IPS-18a (cell line): ENCODE results near the gene TMEM9.

Experiments
- H3K27ac ChIP-seq: one replicate; pipeline ENCODE4 v1.5.1; 2013; ENCODE audit warnings: low read length
- H3K27me3 ChIP-seq: one replicate; pipeline ENCODE4 v1.6.1; 2013; ENCODE audit warnings: mild to moderate bottlenecking, low read length; ENCODE audit not compliant: control insufficient read depth, insufficient read depth
- H3K36me3 ChIP-seq: one replicate; pipeline ENCODE4 v1.6.1; 2013; ENCODE audit warnings: low read depth, low read length; ENCODE audit not compliant: control insufficient read depth
- H3K4me1 ChIP-seq: one replicate; pipeline ENCODE4 v1.6.1; 2013; ENCODE audit warnings: low read depth, low read length; ENCODE audit not compliant: control insufficient read depth
- H3K4me3 ChIP-seq: one replicate; pipeline ENCODE4 v1.5.1; 2013; ENCODE audit warnings: low read length
- H3K9ac ChIP-seq: one replicate; pipeline ENCODE4 v1.6.1; 2013; ENCODE audit warnings: mild to moderate bottlenecking, low read length, moderate library complexity
- H3K9me3 ChIP-seq: one replicate; pipeline ENCODE4 v1.6.1; 2013; ENCODE audit warnings: low read depth, low read length; ENCODE audit not compliant: control insufficient read depth

The TMEM9 gene

GRCh38 chr1:201156819-201157218, 2.5 kb upstream of the TMEM9 start:
- no peaks in the 10 kb centered on the region for H3K27me3 ChIP-seq
- no peak overlapping the region for H3K4me3 ChIP-seq
- H3K27ac ChIP-seq = no peak overlapping the region
- peaks cover 9% of the 10 kb centered on the region for H3K36me3 ChIP-seq
- peaks cover 6% of the 10 kb centered on the region for H3K4me1 ChIP-seq
- H3K9ac ChIP-seq = no peak overlapping the region
- H3K9me3 ChIP-seq = no peaks in the 10 kb centered on the region

GRCh38 chr1:201156346-201156745, 2.1 kb upstream of the TMEM9 start:
- Histone ChIP-seq H3K4me3 (no peak overlapping the region), H3K27ac (no peak overlapping the region), H3K9me3 (no peaks in the 10 kb centered on the region), H3K27me3 (no peaks in the 10 kb centered on the region), H3K36me3 (peaks cover 14% of the 10 kb centered on the region), H3K9ac (no peak overlapping the region), H3K4me1 (peaks cover 6% of the 10 kb centered on the region)

- no peak overlapping the region for H3K9ac ChIP-seq
- H3K27me3 ChIP-seq = no peaks in the 10 kb centered on the region
- H3K9me3 ChIP-seq = no peaks in the 10 kb centered on the region
- no peak overlapping the region for H3K27ac ChIP-seq
- no peak overlapping the region for H3K4me3 ChIP-seq
- H3K4me1 ChIP-seq = peaks cover 6% of the 10 kb centered on the region
- H3K36me3 ChIP-seq = peaks cover 24% of the 10 kb centered on the region
Measured at GRCh38 chr1:201155354-201155753, 1.1 kb upstream of the TMEM9 start.

GRCh38 chr1:201153474-201154388, 543 bp downstream of the TMEM9 start:
- Histone ChIP-seq H3K27ac (peak overlapping the region; percentile 0), H3K36me3 (peaks cover 40% of the 10 kb centered on the region), H3K4me3 (peak overlapping the region; percentile 66), H3K4me1 (peaks cover 6% of the 10 kb centered on the region), H3K9ac (peak overlapping the region; percentile 70), H3K27me3 (no peaks in the 10 kb centered on the region), H3K9me3 (no peaks in the 10 kb centered on the region)

- Histone ChIP-seq H3K4me1 (no peaks in the 10 kb centered on the region), H3K36me3 (peaks cover 82% of the 10 kb centered on the region), H3K9ac (no peak overlapping the region), H3K27ac (no peak overlapping the region), H3K27me3 (no peaks in the 10 kb centered on the region), H3K9me3 (no peaks in the 10 kb centered on the region), H3K4me3 (no peak overlapping the region)
Measured at GRCh38 chr1:201149400-201149799, 4.9 kb downstream of the TMEM9 start.

GRCh38 chr1:201147396-201148015, 6.8 kb downstream of the TMEM9 start:
- Histone ChIP-seq H3K9ac (no peak overlapping the region), H3K27ac (no peak overlapping the region), H3K4me1 (no peaks in the 10 kb centered on the region), H3K4me3 (no peak overlapping the region), H3K9me3 (no peaks in the 10 kb centered on the region), H3K27me3 (no peaks in the 10 kb centered on the region), H3K36me3 (peaks cover 99% of the 10 kb centered on the region)

- no peak overlapping the region for H3K9ac ChIP-seq
Measured at GRCh38 chr1:201146626-201147390, 7.5 kb downstream of the TMEM9 start.

GRCh38 chr1:201145816-201146215, 8.5 kb downstream of the TMEM9 start:
- Histone ChIP-seq H3K9me3 (no peaks in the 10 kb centered on the region), H3K36me3 (peaks cover 99% of the 10 kb centered on the region)

More at GRCh38 chr1:201146626-201147390, 7.5 kb downstream of the TMEM9 start:
- Histone ChIP-seq H3K27me3 (no peaks in the 10 kb centered on the region), H3K27ac (no peak overlapping the region), H3K4me3 (no peak overlapping the region), H3K9me3 (no peaks in the 10 kb centered on the region), H3K36me3 (peaks cover 99% of the 10 kb centered on the region), H3K4me1 (no peaks in the 10 kb centered on the region)

GRCh38 chr1:201145132-201145531, 9.1 kb downstream of the TMEM9 start:
- H3K36me3 ChIP-seq = peaks cover 99% of the 10 kb centered on the region
- no peaks in the 10 kb centered on the region for H3K27me3 ChIP-seq
- H3K4me3 ChIP-seq = no peak overlapping the region
- H3K9ac ChIP-seq = no peak overlapping the region
- H3K27ac ChIP-seq = no peak overlapping the region
- H3K9me3 ChIP-seq = no peaks in the 10 kb centered on the region
- H3K4me1 ChIP-seq = no peaks in the 10 kb centered on the region

More at GRCh38 chr1:201145816-201146215, 8.5 kb downstream of the TMEM9 start:
- Histone ChIP-seq H3K4me3 (no peak overlapping the region), H3K27ac (no peak overlapping the region), H3K9ac (no peak overlapping the region), H3K4me1 (no peaks in the 10 kb centered on the region), H3K27me3 (no peaks in the 10 kb centered on the region)

- Histone ChIP-seq H3K9ac (no peak overlapping the region), H3K9me3 (no peaks in the 10 kb centered on the region), H3K4me3 (no peak overlapping the region), H3K27me3 (no peaks in the 10 kb centered on the region), H3K36me3 (peaks cover 99% of the 10 kb centered on the region), H3K4me1 (no peaks in the 10 kb centered on the region), H3K27ac (no peak overlapping the region)
Measured at GRCh38 chr1:201144701-201145100, 9.6 kb downstream of the TMEM9 start.
